HG03196 (cell line): Measurements from ENCODE around the gene MGLL.
"Not testable (repeated sequence)": the region's sequence is repeated elsewhere in the genome, so short reads cannot be mapped to it uniquely, and the experiment has no call there.

Experiments
- ATAC-seq: cut with Tn5 transposase; IDR thresholded peaks from one replicate; pipeline ENCODE4 v1.9.1; 2021; ENCODE audit not compliant: unreplicated experiment

MGLL gene

DNA sequence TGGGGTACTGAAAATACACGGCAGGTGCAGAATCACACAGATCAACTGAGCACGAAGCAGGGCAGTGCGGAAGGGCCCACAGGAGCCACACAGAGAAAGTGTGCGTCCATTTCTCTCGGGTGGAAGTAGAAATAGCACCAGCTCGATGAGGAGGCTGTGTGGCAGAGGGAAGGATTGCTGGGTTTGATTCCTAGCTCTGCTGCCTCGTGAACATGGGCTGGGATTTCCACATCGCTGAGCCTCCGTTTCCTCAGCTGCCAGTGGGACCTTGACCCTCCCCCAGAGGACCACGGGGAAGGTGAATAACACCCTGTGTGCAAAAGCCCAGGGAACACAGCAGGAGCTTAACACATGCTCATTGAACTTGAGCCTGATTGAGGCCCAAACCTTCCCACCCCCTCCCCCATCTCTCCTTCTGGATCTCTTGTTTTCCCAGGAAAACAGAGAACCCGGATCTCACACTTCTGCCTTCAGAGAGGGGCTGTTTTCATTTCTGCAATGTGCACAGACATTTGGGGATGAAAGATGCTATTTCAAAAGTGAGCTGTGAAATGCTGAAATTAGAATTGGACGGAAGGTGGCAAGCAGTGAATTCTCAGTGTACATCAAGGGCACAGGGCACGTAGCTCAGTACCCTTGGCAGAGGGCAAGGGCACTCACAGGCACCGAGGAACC lies 111.2 kb downstream of the MGLL start:
- no peak for ATAC-seq

GRCh38 chr3:127710155-127710941 lies 112.0 kb downstream of the MGLL start:
- ATAC-seq = no peak

DNA sequence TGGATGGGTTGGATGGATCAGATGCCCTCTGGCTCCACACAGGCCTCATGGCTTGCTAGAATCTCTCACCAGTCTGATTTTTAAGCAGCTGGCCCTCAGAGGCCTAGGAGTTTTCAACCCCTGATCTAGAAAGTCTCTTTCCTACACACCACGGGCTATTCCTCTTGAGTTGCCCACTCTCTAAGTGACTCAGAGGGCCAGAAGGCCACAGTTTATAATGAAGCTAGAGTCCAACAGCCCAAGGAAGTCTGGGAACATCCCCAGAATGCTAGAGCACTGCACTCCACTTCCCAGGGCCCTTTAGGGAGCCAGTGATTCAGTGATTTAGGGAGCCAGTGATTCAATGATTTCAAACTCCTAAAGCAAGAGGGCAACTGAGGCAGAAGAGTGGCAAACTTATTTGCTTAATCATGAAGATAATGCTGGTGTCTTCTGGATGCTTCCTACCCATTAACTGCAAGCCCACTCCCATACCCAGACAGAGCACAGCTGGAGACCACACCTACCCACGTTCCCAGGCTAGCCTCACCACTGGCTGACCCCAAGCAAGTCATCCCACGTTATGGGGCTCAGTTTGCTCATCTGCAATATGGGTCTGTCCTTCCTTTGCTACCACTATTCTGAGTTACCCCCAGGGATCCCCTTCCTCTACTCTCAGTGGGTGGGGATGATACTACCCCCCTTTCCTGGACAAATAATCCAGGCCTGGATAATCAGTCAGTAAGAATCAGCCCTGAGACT lies 112.8 kb downstream of the MGLL start:
- ATAC-seq = no peak

GRCh38 chr3:127708837-127709236 lies 113.5 kb downstream of the MGLL start:
- ATAC-seq = no peak

DNA sequence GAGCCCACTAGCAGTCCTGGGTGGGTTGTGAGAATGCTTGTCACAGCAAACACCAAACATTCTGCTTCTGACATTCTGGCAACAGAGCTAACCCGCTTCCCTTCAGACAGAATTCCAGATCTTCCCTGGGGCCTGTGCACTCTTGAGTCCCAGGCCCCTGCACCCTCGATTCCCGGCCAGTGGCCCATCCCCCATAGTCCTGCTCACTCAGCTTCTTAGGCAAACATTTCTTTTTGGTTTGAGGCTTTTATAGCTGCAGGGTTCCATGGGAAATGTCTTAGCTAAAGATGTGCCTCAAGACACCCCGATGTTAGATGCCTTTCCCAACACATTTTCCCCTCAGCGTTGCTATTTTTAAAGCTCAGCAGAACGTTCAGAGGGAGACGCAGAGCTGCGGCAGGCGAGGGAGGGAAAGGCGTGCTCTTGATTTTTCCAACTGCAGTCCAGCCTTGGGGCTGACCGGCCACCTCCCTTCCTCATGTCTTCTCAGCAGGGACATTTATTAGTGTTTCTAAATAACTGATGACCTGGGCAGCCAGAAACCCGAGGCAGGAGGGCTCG lies 114.4 kb downstream of the MGLL start:
- no peak for ATAC-seq

GRCh38 chr3:127706785-127707351 lies 115.4 kb downstream of the MGLL start:
- ATAC-seq = no peak

- no peak for ATAC-seq
Observed at GRCh38 chr3:127706312-127706711, 116.0 kb downstream of the MGLL start.

DNA sequence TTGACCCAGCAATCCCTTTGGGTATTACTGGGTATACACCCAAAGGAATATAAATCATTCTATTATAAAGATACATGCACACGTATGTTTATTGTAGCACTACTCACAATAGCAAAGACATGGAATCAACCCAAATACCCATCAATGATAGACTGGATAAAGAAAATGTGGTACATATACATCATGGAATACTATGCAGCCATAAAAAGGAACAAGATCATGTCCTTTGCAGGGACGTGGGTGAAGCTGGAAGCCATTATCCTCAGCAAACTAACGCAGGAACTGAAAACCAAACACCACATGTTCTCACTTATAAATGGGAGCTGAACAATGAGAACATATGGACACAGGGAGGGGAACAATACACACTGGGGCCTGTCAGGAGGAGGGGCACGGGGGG lies 117.5 kb downstream of the MGLL start:
- ATAC-seq = not testable (repeated sequence)

- ATAC-seq = no peak
Observed at GRCh38 chr3:127702151-127702578, 120.2 kb downstream of the MGLL start.

- ATAC-seq = no peak
Observed at GRCh38 chr3:127701280-127701911, 120.9 kb downstream of the MGLL start.

DNA sequence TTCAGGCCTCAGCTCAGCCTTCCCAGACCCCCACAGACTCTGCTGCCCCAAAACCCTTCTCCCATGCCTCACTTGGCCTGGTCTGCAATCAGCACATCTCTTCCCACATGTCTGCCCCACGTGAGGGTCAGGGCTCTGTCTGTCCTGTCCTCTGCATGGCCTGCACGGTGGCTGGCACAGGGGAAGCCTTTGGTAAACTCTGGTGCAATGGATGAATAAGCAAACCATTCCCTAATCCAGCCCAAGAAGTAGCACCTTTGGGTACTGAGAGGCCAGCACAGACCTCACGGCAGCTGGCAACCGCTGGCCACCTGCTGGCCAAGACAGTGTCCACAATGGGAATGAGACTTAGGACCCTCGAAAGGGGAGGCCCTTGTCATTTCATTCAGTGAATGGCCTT lies 121.9 kb downstream of the MGLL start:
- no peak for ATAC-seq

GRCh38 chr3:127699416-127700300 lies 122.7 kb downstream of the MGLL start:
- no peak for ATAC-seq

- ATAC-seq = no peak
Observed at GRCh38 chr3:127698691-127699415, 123.5 kb downstream of the MGLL start.

DNA sequence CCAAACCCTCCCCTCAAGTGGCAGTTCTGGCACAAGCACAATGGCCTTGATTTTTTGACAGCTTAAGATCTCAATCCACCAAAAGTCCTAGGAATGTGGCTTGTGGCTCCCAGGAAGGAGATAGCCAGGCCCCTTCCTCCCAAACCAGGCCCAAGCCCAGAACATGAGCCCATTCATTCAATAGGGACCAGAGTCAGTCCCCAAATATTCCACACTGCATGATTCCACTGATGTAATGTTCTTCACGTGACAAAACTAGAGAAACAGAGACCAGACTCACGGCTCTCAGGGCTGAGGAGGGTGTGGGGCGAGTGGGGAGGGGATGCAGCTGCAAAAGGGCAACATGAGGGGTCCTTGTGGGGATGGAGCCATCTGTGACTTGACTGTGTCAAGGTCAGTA lies 124.0 kb downstream of the MGLL start:
- ATAC-seq = no peak

- ATAC-seq = no peak
Observed at GRCh38 chr3:127697551-127698240, 124.6 kb downstream of the MGLL start.

DNA sequence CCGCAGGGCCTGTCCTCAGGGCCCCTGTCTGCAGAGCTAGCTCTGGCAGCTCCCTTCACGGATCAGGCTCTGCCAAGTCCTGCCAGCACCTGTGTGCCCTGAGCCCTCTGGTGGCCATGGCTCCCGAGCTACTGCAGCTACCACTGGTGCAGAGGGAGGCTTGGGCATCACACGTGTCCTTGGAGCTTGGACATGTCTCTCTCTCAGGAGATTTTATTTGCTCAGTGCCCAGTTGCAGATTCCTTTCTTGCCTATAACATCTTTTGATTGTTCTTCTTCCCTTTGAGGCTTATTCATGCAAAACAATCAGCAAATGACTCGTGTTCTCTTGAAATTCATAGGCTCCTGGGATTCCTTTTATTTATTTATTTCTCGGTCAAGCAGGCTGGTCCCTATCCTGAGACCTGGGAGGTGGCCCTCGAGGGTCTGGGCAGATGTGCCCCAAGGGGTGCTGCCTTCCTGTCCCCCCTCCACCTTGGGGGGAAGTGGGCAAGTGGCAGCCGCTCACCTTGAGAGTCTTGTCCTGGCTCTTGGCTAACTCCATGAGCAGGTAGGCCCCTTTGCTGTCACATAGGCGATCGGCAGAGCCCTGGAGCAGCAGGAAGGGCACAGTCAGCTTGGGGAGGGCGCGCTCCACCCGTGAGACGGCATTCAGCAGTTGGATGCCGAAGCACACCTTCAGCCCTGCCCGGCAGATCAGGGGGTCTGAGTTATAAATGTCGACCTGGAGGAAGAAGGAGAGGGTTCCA lies 127.7 kb downstream of the MGLL start:
- no peak for ATAC-seq

- no peak for ATAC-seq
Observed at GRCh38 chr3:127693336-127693843, 128.9 kb downstream of the MGLL start.
